ENCODE data around the gene ARHGAP10.

ARHGAP10 gene

GRCh38 chr4:147773261-147774184, 41.6 kb downstream of the ARHGAP10 start:
- Histone ChIP-seq H3K4ac (ENCODE audit: low read length) (no peak overlapping the region), H3K4me3 (ENCODE audit: low read length in 2 of 2) (no peak overlapping the region), H3K79me1 (ENCODE audit: low read depth, low read length) (no peaks in the 10 kb centered on the region), H3K27ac (replicated peaks; ENCODE audit: low read length) (no peak overlapping the region), H2BK5ac (ENCODE audit: low read length) (no peak overlapping the region), H3K9ac (ENCODE audit: low read depth, low read length, poor library complexity) (no peak overlapping the region), H3K36me3 (replicated peaks in 1 of 2; ENCODE audit: control insufficient read depth in 2 of 2, insufficient read depth in 2 of 2, low read length in 2 of 2) (no peaks in the 10 kb centered on the region), H4K8ac (ENCODE audit: low read depth, low read length) (no peak overlapping the region), H2AK5ac (ENCODE audit: low read depth, low read length) (no peak overlapping the region), H4K91ac (ENCODE audit: low read depth, low read length, poor library complexity) (no peak overlapping the region), H3K23ac (ENCODE audit: low read depth, low read length, poor library complexity) (no peak overlapping the region), H2BK15ac (ENCODE audit: low read length) (no peak overlapping the region), H2BK120ac (ENCODE audit: low read depth, low read length) (no peak overlapping the region), H2BK12ac (ENCODE audit: low read length) (no peak overlapping the region), H3K27me3 (ENCODE audit: control insufficient read depth in 3 of 3, insufficient read depth in 3 of 3, low read depth in 1 of 3, low read length in 3 of 3) (no peaks in the 10 kb centered on the region), H3K9me3 (replicated peaks in 1 of 2; ENCODE audit: control insufficient read depth in 2 of 2, insufficient read depth in 1 of 2, low read depth in 1 of 2, low read length in 2 of 2) (no peaks in the 10 kb centered on the region), H3K4me2 (ENCODE audit: insufficient read depth, low read length, poor library complexity, severe bottlenecking) (no peak overlapping the region), H3K18ac (ENCODE audit: low read length) (no peak overlapping the region), H2AFZ (ENCODE audit: low read length) (no peak overlapping the region), H3K4me1 (ENCODE audit: control insufficient read depth in 2 of 2, insufficient read depth in 1 of 2, low read depth in 1 of 2, low read length in 2 of 2) (no peaks in the 10 kb centered on the region), H3K14ac (ENCODE audit: low read length) (no peak overlapping the region)
- WGBS, 2 donors (ENCODE audit: extremely low coverage in 2 of 2, insufficient read length in 2 of 2, insufficient replicate concordance in 1 of 2), result no CpG with 5 or more reads among the region's 3 CpGs
- DNase-seq (ENCODE audit: low spot score), result no peak

GRCh38 chr4:147776716-147777115, 44.8 kb downstream of the ARHGAP10 start:
- no peaks in the 10 kb centered on the region for H3K79me1 ChIP-seq (ENCODE audit: low read depth, low read length)
- H3K23ac ChIP-seq (ENCODE audit: low read depth, low read length, poor library complexity), result no peak overlapping the region
- no peak overlapping the region for H3K18ac ChIP-seq (ENCODE audit: low read length)
- no peak overlapping the region for H3K14ac ChIP-seq (ENCODE audit: low read length)
- H3K9ac ChIP-seq (ENCODE audit: low read depth, low read length, poor library complexity), result no peak overlapping the region
- no peak overlapping the region for H4K91ac ChIP-seq (ENCODE audit: low read depth, low read length, poor library complexity)
- H3K4me2 ChIP-seq (ENCODE audit: insufficient read depth, low read length, poor library complexity, severe bottlenecking), result no peak overlapping the region
- no peak overlapping the region for H4K8ac ChIP-seq (ENCODE audit: low read depth, low read length)
- WGBS, 2 donors (ENCODE audit: extremely low coverage in 2 of 2, insufficient read length in 2 of 2, insufficient replicate concordance in 1 of 2), result no CpG with 5 or more reads among the region's 10 CpGs
- no peak overlapping the region for H2BK12ac ChIP-seq (ENCODE audit: low read length)
- no peak overlapping the region for H2BK15ac ChIP-seq (ENCODE audit: low read length)
- H2AFZ ChIP-seq (ENCODE audit: low read length), result no peak overlapping the region
- H3K4ac ChIP-seq (ENCODE audit: low read length), result no peak overlapping the region
- H3K27me3 ChIP-seq (ENCODE audit: control insufficient read depth in 3 of 3, insufficient read depth in 3 of 3, low read depth in 1 of 3, low read length in 3 of 3), result no peaks in the 10 kb centered on the region
- no peak overlapping the region for H2BK120ac ChIP-seq (ENCODE audit: low read depth, low read length)
- no peak overlapping the region for H2BK5ac ChIP-seq (ENCODE audit: low read length)
- DNase-seq (ENCODE audit: low spot score), result no peak
- H3K36me3 ChIP-seq (replicated peaks in 1 of 2; ENCODE audit: control insufficient read depth in 2 of 2, insufficient read depth in 2 of 2, low read length in 2 of 2), result no peaks in the 10 kb centered on the region
- H3K4me1 ChIP-seq (ENCODE audit: control insufficient read depth in 2 of 2, insufficient read depth in 1 of 2, low read depth in 1 of 2, low read length in 2 of 2), result no peaks in the 10 kb centered on the region
- no peak overlapping the region for H2AK5ac ChIP-seq (ENCODE audit: low read depth, low read length)
- no peak overlapping the region for H3K27ac ChIP-seq (replicated peaks; ENCODE audit: low read length)
- no peak overlapping the region for H3K4me3 ChIP-seq (ENCODE audit: low read length in 2 of 2)
- H3K9me3 ChIP-seq (replicated peaks in 1 of 2; ENCODE audit: control insufficient read depth in 2 of 2, insufficient read depth in 1 of 2, low read depth in 1 of 2, low read length in 2 of 2), result no peaks in the 10 kb centered on the region

GRCh38 chr4:147777456-147778091, 45.7 kb downstream of the ARHGAP10 start:
- no peak overlapping the region for H3K4me2 ChIP-seq (ENCODE audit: insufficient read depth, low read length, poor library complexity, severe bottlenecking)
- H2AFZ ChIP-seq (ENCODE audit: low read length), result no peak overlapping the region
- no peak overlapping the region for H3K14ac ChIP-seq (ENCODE audit: low read length)
- no peak for DNase-seq (ENCODE audit: low spot score)
- no peaks in the 10 kb centered on the region for H3K79me1 ChIP-seq (ENCODE audit: low read depth, low read length)
- no peaks in the 10 kb centered on the region for H3K4me1 ChIP-seq (ENCODE audit: control insufficient read depth in 2 of 2, insufficient read depth in 1 of 2, low read depth in 1 of 2, low read length in 2 of 2)
- H3K9me3 ChIP-seq (replicated peaks in 1 of 2; ENCODE audit: control insufficient read depth in 2 of 2, insufficient read depth in 1 of 2, low read depth in 1 of 2, low read length in 2 of 2), result no peaks in the 10 kb centered on the region
- no peak overlapping the region for H2BK5ac ChIP-seq (ENCODE audit: low read length)
- no peak overlapping the region for H2AK5ac ChIP-seq (ENCODE audit: low read depth, low read length)
- no peak overlapping the region for H3K18ac ChIP-seq (ENCODE audit: low read length)
- H3K9ac ChIP-seq (ENCODE audit: low read depth, low read length, poor library complexity), result no peak overlapping the region
- no peaks in the 10 kb centered on the region for H3K27me3 ChIP-seq (ENCODE audit: control insufficient read depth in 3 of 3, insufficient read depth in 3 of 3, low read depth in 1 of 3, low read length in 3 of 3)
- no peaks in the 10 kb centered on the region for H3K36me3 ChIP-seq (replicated peaks in 1 of 2; ENCODE audit: control insufficient read depth in 2 of 2, insufficient read depth in 2 of 2, low read length in 2 of 2)
- H3K27ac ChIP-seq (replicated peaks; ENCODE audit: low read length), result no peak overlapping the region
- H3K4me3 ChIP-seq (ENCODE audit: low read length in 2 of 2), result no peak overlapping the region
- H2BK120ac ChIP-seq (ENCODE audit: low read depth, low read length), result no peak overlapping the region
- H4K8ac ChIP-seq (ENCODE audit: low read depth, low read length), result no peak overlapping the region
- H2BK12ac ChIP-seq (ENCODE audit: low read length), result no peak overlapping the region
- H4K91ac ChIP-seq (ENCODE audit: low read depth, low read length, poor library complexity), result no peak overlapping the region
- no CpG with 5 or more reads among the region's 5 CpGs for WGBS, 2 donors (ENCODE audit: extremely low coverage in 2 of 2, insufficient read length in 2 of 2, insufficient replicate concordance in 1 of 2)
- H2BK15ac ChIP-seq (ENCODE audit: low read length), result no peak overlapping the region
- no peak overlapping the region for H3K4ac ChIP-seq (ENCODE audit: low read length)
- H3K23ac ChIP-seq (ENCODE audit: low read depth, low read length, poor library complexity), result no peak overlapping the region

- Histone ChIP-seq H3K27me3 (ENCODE audit: control insufficient read depth in 3 of 3, insufficient read depth in 3 of 3, low read depth in 1 of 3, low read length in 3 of 3) (no peaks in the 10 kb centered on the region), H2BK5ac (ENCODE audit: low read length) (no peak overlapping the region), H3K4me2 (ENCODE audit: insufficient read depth, low read length, poor library complexity, severe bottlenecking) (no peak overlapping the region), H4K91ac (ENCODE audit: low read depth, low read length, poor library complexity) (no peak overlapping the region), H3K9ac (ENCODE audit: low read depth, low read length, poor library complexity) (no peak overlapping the region), H2BK15ac (ENCODE audit: low read length) (no peak overlapping the region), H3K18ac (ENCODE audit: low read length) (no peak overlapping the region), H2BK120ac (ENCODE audit: low read depth, low read length) (no peak overlapping the region), H3K23ac (ENCODE audit: low read depth, low read length, poor library complexity) (no peak overlapping the region), H3K14ac (ENCODE audit: low read length) (no peak overlapping the region), H4K8ac (ENCODE audit: low read depth, low read length) (no peak overlapping the region), H3K9me3 (replicated peaks in 1 of 2; ENCODE audit: control insufficient read depth in 2 of 2, insufficient read depth in 1 of 2, low read depth in 1 of 2, low read length in 2 of 2) (no peaks in the 10 kb centered on the region), H2BK12ac (ENCODE audit: low read length) (no peak overlapping the region), H3K4ac (ENCODE audit: low read length) (no peak overlapping the region), H3K27ac (replicated peaks; ENCODE audit: low read length) (no peak overlapping the region), H3K4me3 (ENCODE audit: low read length in 2 of 2) (no peak overlapping the region), H2AK5ac (ENCODE audit: low read depth, low read length) (no peak overlapping the region), H3K4me1 (ENCODE audit: control insufficient read depth in 2 of 2, insufficient read depth in 1 of 2, low read depth in 1 of 2, low read length in 2 of 2) (no peaks in the 10 kb centered on the region), H3K36me3 (replicated peaks in 1 of 2; ENCODE audit: control insufficient read depth in 2 of 2, insufficient read depth in 2 of 2, low read length in 2 of 2) (no peaks in the 10 kb centered on the region), H3K79me1 (ENCODE audit: low read depth, low read length) (no peaks in the 10 kb centered on the region), H2AFZ (ENCODE audit: low read length) (no peak overlapping the region)
- WGBS, 2 donors (ENCODE audit: extremely low coverage in 2 of 2, insufficient read length in 2 of 2, insufficient replicate concordance in 1 of 2), result 100% methylated on average over 2 of the region's 7 CpGs; no CpG with 5 or more reads in 1 of the 2 donors
- no peak for DNase-seq (ENCODE audit: low spot score)
Measured at GRCh38 chr4:147778942-147779341, 47.1 kb downstream of the ARHGAP10 start.
